Measurements from ENCODE around the gene ELFN2.

Gene ELFN2

GRCh38 chr22:37425800-37426705 is 1.2 kb downstream of the ELFN2 start:
- DNase-seq: no peak

GRCh38 chr22:37425369-37425768 is 1.9 kb downstream of the ELFN2 start:
- no peak for DNase-seq

- no peak for DNase-seq
Observed at GRCh38 chr22:37423283-37423682, 4.0 kb downstream of the ELFN2 start.

- no peak for DNase-seq
Observed at GRCh38 chr22:37421468-37421877, 5.8 kb downstream of the ELFN2 start.

GRCh38 chr22:37420686-37421467 is 6.4 kb downstream of the ELFN2 start:
- no peak for DNase-seq

- peak; percentile 46 for DNase-seq
Observed at GRCh38 chr22:37419969-37420685, 7.2 kb downstream of the ELFN2 start.

GRCh38 chr22:37419370-37419968 is 7.8 kb downstream of the ELFN2 start:
- no peak for DNase-seq

- no peak for DNase-seq
Observed at GRCh38 chr22:37418627-37419369, 8.5 kb downstream of the ELFN2 start.

- DNase-seq: no peak
Observed at GRCh38 chr22:37417677-37418348, 9.5 kb downstream of the ELFN2 start.

- DNase-seq: no peak
Observed at GRCh38 chr22:37417264-37417663, 10.0 kb downstream of the ELFN2 start.

GRCh38 chr22:37416827-37417226 is 10.5 kb downstream of the ELFN2 start:
- DNase-seq: peak; percentile 20

GRCh38 chr22:37416389-37416788 is 10.9 kb downstream of the ELFN2 start:
- DNase-seq: no peak

GRCh38 chr22:37415210-37415609 is 12.1 kb downstream of the ELFN2 start:
- no peak for DNase-seq

- DNase-seq: no peak
Observed at GRCh38 chr22:37414288-37414687, 13.0 kb downstream of the ELFN2 start.

- no peak for DNase-seq
Observed at GRCh38 chr22:37413546-37413945, 13.7 kb downstream of the ELFN2 start.

- no peak for DNase-seq
Observed at GRCh38 chr22:37412495-37413250, 14.6 kb downstream of the ELFN2 start.

GRCh38 chr22:37411655-37412054 is 15.6 kb downstream of the ELFN2 start:
- DNase-seq: no peak

- no peak for DNase-seq
Observed at GRCh38 chr22:37410174-37411055, 16.9 kb downstream of the ELFN2 start.

- DNase-seq: no peak
Observed at GRCh38 chr22:37409459-37410050, 17.7 kb downstream of the ELFN2 start.
